SH-SY5Y (cell line): ENCODE results near the gene MRPL37.

Source experiments
- GATA2 ChIP-seq: IDR thresholded peaks from 2 replicates; pipeline ENCODE4 v1.6.1; 2011; ENCODE audit warnings: mild to moderate bottlenecking, low read depth, low read length
- GATA3 ChIP-seq: IDR thresholded peaks from 2 replicates; pipeline ENCODE4 v1.6.1; 2011; ENCODE audit warnings: low read depth, mild to moderate bottlenecking, low read length, moderate library complexity

- TF ChIP-seq GATA2 (no peak), GATA3 (no peak)
Measured at GRCh38 chr1:54159733-54160316, 40.1 kb upstream of the MRPL37 start.
